ENCODE data around the gene ADM2.

Gene ADM2

DNA sequence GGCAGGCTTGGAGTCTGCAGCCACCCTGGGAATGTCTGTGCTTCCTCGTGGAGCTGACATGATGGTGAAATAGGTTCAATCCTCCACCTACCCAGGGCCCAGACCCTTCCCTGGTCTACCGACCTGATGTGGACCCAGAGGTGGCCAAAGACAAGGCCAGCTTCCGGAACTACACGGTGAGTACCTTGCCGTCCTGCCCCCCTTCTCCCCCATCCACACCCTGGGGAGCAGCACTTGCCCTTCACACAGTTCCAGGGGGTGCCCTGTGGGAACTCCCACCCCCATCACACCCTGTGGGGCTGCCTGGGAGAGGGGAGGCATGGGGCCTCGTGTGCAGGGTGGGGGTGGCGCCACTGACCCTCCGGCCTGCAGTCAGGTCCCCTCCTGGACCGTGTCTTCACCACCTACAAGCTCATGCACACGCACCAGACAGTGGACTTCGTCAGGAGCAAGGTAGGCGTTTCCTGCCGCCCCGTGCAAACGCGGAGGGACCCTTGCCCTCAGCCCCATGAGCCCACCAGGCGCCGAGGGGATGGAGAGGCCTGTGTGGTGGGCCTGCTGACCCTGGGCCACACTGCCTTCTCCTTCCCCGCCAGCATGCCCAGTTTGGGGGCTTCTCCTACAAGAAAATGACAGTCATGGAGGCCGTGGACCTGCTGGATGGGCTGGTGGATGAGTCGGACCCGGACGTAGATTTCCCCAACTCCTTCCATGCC is 6.1 kb downstream of the ADM2 start:
- no peak overlapping the region for H3K4me3 ChIP-seq (ENCODE audit: low read depth, low read length)
- DNase-seq (ENCODE audit: low read depth), result no peak
- TF ChIP-seq, protein P1, sequence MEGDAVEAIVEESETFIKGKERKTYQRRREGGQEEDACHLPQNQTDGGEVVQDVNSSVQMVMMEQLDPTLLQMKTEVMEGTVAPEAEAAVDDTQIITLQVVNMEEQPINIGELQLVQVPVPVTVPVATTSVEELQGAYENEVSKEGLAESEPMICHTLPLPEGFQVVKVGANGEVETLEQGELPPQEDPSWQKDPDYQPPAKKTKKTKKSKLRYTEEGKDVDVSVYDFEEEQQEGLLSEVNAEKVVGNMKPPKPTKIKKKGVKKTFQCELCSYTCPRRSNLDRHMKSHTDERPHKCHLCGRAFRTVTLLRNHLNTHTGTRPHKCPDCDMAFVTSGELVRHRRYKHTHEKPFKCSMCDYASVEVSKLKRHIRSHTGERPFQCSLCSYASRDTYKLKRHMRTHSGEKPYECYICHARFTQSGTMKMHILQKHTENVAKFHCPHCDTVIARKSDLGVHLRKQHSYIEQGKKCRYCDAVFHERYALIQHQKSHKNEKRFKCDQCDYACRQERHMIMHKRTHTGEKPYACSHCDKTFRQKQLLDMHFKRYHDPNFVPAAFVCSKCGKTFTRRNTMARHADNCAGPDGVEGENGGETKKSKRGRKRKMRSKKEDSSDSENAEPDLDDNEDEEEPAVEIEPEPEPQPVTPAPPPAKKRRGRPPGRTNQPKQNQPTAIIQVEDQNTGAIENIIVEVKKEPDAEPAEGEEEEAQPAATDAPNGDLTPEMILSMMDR (conservative IDR thresholded peaks at IDR 0.05; ENCODE audit: low read depth, low read length), result no peak

DNA sequence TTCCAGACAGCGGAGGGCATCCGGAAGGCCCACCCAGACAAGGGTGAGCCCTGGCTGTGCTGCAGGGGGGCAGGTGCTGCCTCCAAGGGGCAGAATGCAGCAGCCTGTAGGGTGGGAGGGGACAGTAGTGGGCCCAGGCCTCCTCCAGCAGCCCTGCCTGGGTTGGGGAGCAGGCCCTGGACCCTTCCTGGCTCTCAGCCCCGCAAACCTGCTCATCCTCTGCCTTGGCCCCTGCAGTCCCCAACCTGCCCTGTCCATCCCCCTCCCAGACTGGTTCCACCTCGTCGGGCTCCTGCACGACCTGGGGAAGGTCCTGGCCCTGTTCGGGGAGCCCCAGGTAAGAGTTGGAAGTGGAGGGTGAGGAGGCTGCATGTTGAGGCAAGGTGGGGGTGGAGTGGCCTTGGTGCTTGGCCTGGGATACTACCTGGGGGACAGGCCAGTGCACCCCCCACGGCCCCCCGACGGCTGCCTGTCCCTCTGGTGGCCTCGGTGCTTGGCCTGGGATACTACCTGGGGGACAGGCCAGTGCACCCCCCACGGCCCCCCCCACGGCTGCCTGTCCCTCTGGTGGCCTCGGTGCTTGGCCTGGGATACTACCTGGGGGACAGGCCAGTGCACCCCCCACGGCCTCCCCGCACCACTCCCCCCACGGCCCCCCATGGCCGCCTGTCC is 6.8 kb downstream of the ADM2 start:
- TF ChIP-seq, protein P1 (conservative IDR thresholded peaks at IDR 0.05; ENCODE audit: low read depth, low read length), result no peak
- DNase-seq (ENCODE audit: low read depth), result no peak
- H3K4me3 ChIP-seq (ENCODE audit: low read depth, low read length), result no peak overlapping the region

DNA sequence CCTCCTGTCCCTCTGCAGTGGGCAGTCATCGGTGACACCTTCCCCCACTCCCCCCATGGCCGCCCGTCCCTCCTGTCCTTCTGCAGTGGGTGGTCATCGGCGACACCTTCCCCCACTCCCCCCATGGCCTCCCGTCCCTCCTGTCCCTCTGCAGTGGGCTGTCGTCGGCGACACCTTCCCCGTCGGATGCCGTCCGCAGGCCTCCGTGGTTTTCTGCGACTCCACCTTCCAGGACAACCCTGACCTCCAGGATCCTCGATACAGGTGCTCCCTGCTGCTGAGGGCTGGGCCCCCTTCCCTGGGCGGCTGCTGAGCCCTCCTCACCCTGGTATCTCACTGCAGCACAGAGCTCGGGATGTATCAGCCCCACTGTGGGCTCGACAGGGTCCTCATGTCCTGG is 7.5 kb downstream of the ADM2 start:
- TF ChIP-seq, protein P1 (conservative IDR thresholded peaks at IDR 0.05; ENCODE audit: low read depth, low read length), result no peak
- DNase-seq (ENCODE audit: low read depth), result no peak
- H3K4me3 ChIP-seq (ENCODE audit: low read depth, low read length), result no peak overlapping the region

DNA sequence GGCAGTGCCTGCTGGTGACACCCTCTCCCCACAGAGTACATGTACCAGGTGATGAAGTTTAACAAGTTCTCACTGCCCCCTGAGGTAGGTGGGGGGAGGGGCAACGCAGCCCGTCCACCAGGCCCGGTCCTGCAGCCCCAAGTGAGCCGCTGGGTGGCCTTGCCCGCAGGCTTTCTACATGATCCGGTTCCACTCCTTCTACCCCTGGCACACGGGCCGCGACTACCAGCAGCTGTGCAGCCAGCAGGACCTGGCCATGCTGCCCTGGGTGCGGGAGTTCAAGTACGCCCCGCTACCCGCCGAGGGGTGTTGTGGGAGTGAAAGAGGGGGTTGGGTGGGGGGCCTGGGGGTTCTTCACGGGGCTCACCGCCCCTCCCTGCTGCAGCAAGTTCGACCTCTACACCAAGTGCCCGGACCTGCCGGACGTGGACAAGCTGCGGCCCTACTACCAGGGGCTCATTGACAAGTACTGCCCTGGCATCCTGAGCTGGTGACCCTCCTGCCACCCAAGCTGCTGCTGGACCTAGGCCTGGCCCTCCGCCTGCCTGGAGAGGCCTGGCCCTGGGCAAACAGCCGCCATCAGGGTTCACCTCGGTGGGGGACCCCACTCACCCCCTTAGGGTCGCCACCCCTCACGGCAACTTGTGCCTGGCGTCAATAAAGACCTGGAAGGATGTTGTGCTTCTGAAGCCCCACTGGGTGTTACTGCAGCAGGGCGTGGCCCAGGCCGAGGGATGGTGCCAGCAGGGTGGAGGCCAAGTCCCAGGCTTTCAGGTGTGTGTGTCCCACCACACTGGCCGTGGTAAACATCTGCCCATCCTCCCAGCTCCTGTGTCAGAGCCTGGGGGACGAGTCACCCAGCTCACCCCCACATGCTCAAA is 8.3 kb downstream of the ADM2 start:
- no peak overlapping the region for H3K4me3 ChIP-seq (ENCODE audit: low read depth, low read length)
- TF ChIP-seq, protein P1 (conservative IDR thresholded peaks at IDR 0.05; ENCODE audit: low read depth, low read length), result no peak
- no peak for DNase-seq (ENCODE audit: low read depth)

DNA sequence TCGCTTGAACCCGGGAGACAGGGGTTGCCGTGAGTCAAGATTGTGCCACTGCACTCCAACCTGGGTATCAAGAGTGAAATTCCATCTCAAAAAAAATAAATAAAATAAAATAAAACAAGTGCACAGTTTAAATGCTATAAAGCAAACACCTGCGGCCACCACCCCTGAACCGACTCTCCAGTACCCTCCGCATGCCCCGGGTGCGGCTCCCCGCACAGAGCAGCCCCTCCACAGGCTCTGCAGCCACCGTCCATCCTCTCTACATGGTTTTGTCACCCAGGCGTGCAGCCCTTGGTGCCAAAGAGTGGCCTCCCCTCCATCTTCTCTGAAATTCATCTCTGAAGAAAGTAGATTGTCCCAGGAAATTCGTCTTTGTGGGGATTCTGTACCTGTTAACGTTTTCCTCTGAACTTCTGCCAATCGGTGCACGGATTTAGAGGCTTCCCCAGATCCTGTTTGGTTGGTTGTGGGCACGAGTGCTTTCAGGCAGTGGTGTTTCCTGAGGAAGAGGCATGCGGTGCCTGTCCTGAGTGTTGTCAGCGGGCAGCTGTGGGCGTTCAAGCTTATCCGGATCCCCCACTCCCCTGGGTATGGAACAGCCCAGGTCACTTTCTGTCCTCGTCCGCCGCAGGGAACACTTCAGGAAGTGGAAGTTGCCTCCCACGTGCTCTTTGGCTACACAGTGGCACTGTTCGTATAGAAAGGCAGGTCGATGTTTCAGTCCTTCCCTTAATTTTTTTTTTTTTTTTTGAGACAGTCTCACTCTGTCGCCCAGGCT is 9.4 kb downstream of the ADM2 start:
- no peak overlapping the region for H3K4me3 ChIP-seq (ENCODE audit: low read depth, low read length)
- no peak for DNase-seq (ENCODE audit: low read depth)
- TF ChIP-seq, protein P1 (conservative IDR thresholded peaks at IDR 0.05; ENCODE audit: low read depth, low read length), result no peak

DNA sequence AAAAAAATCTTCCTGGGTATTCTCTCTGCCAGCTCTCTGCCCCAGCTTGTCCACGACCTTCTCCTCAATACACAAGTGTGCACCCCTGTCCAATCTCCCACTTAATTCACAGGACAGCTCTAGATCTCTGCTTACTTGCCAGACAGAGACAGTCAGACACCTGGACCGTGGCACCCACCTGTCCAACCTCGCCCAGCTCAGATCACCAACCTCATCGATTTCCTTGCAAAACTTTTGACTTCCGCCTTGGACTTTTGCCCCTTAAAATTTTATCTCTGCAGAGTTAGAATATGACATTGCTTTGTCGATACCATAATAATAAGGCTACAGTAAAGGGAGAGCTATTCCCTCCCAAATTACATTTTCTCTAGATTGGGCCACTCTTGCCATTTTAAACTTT is 15.8 kb downstream of the ADM2 start:
- TF ChIP-seq, protein P1 (conservative IDR thresholded peaks at IDR 0.05; ENCODE audit: low read depth, low read length), result no peak
- no peak for DNase-seq (ENCODE audit: low read depth)
- H3K4me3 ChIP-seq (ENCODE audit: low read depth, low read length), result no peak overlapping the region
